BJ (cell line): ENCODE measurements around the gene DNAJC11. TPM values are rescaled to one million over a fixed set of nuclear protein-coding genes. Genes with fewer than 3 reads are reported as not detected.
"Not testable (repeated sequence)": the region's sequence is repeated elsewhere in the genome, so short reads cannot be mapped to it uniquely, and the experiment has no call there.

ENCODE experiments used
- CTCF ChIA-PET: fragments of 350-600 bp; formaldehyde crosslinking; extraction: SDS; loops from one replicate; lab custom pipeline; 2021; ENCODE audit warnings: antibody characterized with exemption, inconsistent platforms; lab: Yijun Ruan, JAX
- POLR2A ChIA-PET: fragments of 300-600 bp; sonication (Branson Sonifier 250); formaldehyde crosslinking; extraction: SDS; loops from one replicate; lab custom pipeline; 2021; ENCODE audit warnings: antibody characterized with exemption; lab: Charles Lee
- DNase-seq: peaks from one replicate; pipeline ENCODE4 v3.0.0-alpha.2; 2011; ENCODE audit warnings: low read depth
- H3K27me3 ChIP-seq: 2 replicates; pipeline ENCODE4 v1.6.0; 2011; ENCODE audit warnings: low read length; ENCODE audit not compliant: control insufficient read depth, insufficient read depth
- H3K36me3 ChIP-seq: 2 replicates; pipeline ENCODE4 v1.5.1; 2011; ENCODE audit warnings: low read length; ENCODE audit not compliant: control insufficient read depth, insufficient read depth
- H3K4me3 ChIP-seq: 2 replicates; pipeline ENCODE4 v1.5.1; 2011; ENCODE audit warnings: low read depth, mild to moderate bottlenecking, control low read depth, low read length
- polyA plus RNA-seq: library from polyadenylated mRNA; depleted of rRNA; stranded (reverse); fragments of >200 nt; gene quantifications from 2 replicates; pipeline ENCODE4 v1.2.3, GENCODE V29; 2011
- TF ChIP-seq, protein P1 (sequence below): IDR thresholded peaks from 2 replicates; pipeline ENCODE4 v1.5.1; 2011; ENCODE audit warnings: low read depth, mild to moderate bottlenecking, control low read depth, inconsistent platforms, low read length, moderate library complexity; ENCODE audit not compliant: insufficient read depth

The DNAJC11 gene
- polyA plus RNA-seq, 1 experiment = 36.0 TPM

DNA sequence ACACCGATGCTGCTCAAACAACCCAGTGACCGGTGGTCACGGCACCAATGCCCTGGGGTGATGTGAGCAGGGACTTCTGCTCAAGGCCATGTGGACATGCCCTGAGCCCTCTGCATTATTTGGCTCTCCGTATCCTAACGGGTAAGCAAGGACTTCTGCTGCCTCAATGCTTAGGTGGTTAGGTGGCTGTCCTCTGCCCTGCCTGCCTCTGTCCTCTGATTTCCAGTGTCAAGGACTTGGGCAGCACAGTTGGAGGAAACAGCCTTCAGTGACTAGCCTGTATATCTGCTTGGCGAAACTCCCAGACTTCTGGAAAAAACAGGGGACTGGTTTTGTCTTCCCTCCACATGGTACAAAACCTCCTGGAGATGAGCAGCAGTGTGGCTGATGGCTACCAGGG, 34.5 kb downstream of the DNAJC11 start:
- DNase-seq = no peak
- TF ChIP-seq, protein P1, sequence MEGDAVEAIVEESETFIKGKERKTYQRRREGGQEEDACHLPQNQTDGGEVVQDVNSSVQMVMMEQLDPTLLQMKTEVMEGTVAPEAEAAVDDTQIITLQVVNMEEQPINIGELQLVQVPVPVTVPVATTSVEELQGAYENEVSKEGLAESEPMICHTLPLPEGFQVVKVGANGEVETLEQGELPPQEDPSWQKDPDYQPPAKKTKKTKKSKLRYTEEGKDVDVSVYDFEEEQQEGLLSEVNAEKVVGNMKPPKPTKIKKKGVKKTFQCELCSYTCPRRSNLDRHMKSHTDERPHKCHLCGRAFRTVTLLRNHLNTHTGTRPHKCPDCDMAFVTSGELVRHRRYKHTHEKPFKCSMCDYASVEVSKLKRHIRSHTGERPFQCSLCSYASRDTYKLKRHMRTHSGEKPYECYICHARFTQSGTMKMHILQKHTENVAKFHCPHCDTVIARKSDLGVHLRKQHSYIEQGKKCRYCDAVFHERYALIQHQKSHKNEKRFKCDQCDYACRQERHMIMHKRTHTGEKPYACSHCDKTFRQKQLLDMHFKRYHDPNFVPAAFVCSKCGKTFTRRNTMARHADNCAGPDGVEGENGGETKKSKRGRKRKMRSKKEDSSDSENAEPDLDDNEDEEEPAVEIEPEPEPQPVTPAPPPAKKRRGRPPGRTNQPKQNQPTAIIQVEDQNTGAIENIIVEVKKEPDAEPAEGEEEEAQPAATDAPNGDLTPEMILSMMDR = no peak
- no peak overlapping the region for H3K4me3 ChIP-seq
- CTCF ChIA-PET = no interaction called here
- H3K27me3 ChIP-seq = no peaks in the 10 kb centered on the region
- POLR2A ChIA-PET = no interaction called here
- peaks cover 8% of the 10 kb centered on the region for H3K36me3 ChIP-seq

DNA sequence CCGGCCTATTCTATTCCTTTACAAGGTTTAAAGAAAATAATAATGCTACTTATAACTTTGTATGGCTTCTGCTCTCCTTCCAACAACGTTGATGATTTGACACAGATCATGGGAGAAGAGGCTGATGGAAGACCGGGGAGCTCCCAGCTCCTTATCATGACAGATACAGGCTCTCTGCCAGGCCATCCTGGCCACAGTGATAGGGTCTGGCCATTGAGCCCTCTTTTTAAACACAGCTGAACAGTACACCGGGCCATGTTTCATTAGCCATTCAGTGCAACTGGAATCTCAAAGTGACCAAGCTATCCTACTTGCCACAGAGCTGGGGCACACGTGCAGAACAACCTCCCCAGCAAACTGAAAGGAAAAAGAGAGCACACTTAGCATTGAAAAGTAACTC, 34.9 kb downstream of the DNAJC11 start:
- CTCF ChIA-PET = no interaction called here
- TF ChIP-seq, protein P1 = no peak
- no peak for DNase-seq
- H3K36me3 ChIP-seq = peaks cover 8% of the 10 kb centered on the region
- H3K27me3 ChIP-seq = no peaks in the 10 kb centered on the region
- POLR2A ChIA-PET = no interaction called here
- no peak overlapping the region for H3K4me3 ChIP-seq

GRCh38 chr1:6662468-6662867, 39.1 kb downstream of the DNAJC11 start:
- CTCF ChIA-PET = interaction anchor here (1.5 kb wide), 1 partner anchor 16 kb away, joined by 5 read pairs; no protein-coding TSS in a partner anchor
- POLR2A ChIA-PET, H3K36me3 ChIP-seq: not testable (repeated sequence)

DNA sequence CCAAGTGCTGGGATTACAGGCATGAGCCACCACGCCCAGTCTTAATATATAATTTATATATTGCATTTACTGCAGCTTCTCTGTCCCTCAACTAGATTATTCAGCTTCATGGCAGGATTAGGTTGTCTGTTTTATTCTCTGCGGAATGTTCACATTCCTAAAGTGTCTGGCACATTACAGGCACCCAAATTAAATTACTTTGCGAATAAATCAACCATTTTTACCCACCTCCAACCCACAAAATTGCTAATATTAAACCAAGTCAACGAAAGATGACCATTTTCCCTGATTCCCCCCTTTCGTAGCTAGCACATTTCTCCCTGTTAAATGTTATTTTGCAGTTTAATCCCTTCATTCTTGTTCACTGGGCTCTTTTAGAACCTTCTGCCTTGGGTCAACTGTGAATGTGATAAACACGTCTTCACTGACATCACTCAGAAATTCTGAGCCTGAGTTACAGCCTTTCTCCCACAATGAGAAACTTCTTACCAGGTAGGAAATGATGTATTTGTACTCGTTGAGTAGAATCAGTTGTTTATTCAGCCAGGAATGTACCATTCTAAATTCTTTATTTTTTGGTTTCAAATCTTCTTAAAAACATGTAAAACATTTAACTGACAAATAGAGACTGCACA, 41.1 kb downstream of the DNAJC11 start:
- DNase-seq = no peak
- peaks cover 3% of the 10 kb centered on the region for H3K36me3 ChIP-seq
- CTCF ChIA-PET = interaction anchor here (1.0 to 1.4 kb wide), 2 partner anchors 14 kb away, joined by 3 to 4 read pairs; no protein-coding TSS in a partner anchor
- TF ChIP-seq, protein P1 = no peak
- POLR2A ChIA-PET = no interaction called here
- no peaks in the 10 kb centered on the region for H3K27me3 ChIP-seq
- H3K4me3 ChIP-seq = no peak overlapping the region

More at GRCh38 chr1:6662468-6662867, 39.1 kb downstream of the DNAJC11 start:
- not testable (repeated sequence) for DNase-seq, H3K27me3 ChIP-seq, H3K4me3 ChIP-seq

DNA sequence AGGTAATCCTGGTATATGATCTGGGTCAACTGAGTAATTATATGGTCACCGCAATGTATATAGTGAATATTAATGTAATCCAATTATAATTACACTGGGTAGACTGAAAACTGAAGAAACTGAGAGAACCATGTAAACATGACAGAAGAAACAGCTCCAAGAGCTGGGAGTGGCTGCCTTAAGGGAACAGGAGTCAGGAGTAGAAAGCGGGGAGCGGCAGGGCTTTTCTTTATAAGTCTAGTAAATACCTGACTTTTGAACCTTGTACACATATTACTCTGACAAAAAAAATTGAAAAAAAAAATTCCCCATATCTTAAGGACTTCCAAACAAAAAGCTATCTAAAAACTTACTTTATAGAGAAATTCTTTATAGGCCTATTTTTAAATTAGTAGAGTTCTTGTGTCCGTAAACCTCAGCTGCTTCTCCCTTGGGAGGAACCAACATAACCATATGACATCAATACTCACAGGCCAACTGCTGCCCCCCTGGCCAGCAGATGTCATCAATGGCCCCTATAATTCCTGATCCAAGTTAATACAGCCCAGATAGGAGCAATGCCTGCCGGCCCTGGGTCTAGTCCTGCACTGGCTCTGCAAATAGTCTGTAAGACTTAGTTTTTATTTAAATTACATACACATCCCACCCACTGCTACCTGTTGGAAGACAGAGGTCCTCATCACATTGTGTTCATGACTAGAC, 43.1 kb downstream of the DNAJC11 start:
- ChIA-PET POLR2A (no interaction called here), CTCF (interaction anchor here (1.1 kb wide), 1 partner anchor 12 kb away, joined by 4 read pairs; no protein-coding TSS in a partner anchor)
- DNase-seq = no peak
- peaks cover 2% of the 10 kb centered on the region for H3K36me3 ChIP-seq
- H3K4me3 ChIP-seq = no peak overlapping the region
- H3K27me3 ChIP-seq = no peaks in the 10 kb centered on the region
- TF ChIP-seq, protein P1 = no peak
